ELR (cell line): ENCODE data around the gene PEMT.
"Not testable (repeated sequence)": the region's sequence is repeated elsewhere in the genome, so short reads cannot be mapped to it uniquely, and the experiment has no call there.

Experiments used
- DNase-seq: peaks from one replicate; pipeline ENCODE4 v3.0.0-alpha.2; 2015; ENCODE audit warnings: low read depth

PEMT gene

DNA sequence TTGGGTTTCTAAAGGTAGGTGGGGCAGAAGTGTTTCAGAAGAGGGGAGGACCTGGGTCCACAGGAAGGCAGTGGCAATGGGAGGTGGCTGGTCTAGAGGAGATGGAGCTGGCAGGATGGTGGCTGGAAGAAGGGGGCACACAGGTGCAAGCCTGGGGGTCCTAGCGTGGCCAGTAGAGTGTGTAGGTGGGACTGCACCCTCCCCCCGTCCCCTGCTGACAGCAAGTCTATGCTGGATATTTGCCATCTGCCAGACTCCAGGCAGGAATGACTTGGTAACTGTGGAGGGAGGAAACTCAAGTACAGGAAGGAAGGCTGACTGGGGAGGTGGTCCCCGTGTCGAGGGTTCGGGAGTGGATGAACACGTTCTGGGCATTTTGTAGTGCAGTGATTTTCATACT lies 106.1 kb downstream of the PEMT start:
- DNase-seq, result no peak

DNA sequence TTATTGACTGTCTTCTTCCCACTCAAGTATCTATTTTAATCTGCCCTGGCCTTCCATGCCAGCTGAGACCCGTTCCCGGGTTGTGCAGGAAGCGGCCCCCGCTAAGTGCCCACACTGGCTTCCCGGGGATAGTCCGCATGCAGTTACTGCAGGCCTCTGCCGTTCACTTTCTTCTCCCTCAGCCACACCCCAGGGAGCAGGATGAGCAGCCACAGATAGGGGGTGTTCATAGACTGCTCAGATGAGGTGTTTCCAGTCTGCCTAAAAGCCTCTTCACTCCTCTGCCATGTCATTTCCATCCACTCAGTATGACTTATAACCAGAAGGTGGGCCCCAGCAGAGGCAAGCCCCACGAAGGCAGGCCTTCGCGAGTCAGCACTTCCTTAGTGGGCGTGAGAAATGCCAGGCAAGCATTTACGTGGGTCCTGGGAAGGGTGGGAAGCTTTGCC lies 107.0 kb downstream of the PEMT start:
- peak; percentile 56 for DNase-seq

DNA sequence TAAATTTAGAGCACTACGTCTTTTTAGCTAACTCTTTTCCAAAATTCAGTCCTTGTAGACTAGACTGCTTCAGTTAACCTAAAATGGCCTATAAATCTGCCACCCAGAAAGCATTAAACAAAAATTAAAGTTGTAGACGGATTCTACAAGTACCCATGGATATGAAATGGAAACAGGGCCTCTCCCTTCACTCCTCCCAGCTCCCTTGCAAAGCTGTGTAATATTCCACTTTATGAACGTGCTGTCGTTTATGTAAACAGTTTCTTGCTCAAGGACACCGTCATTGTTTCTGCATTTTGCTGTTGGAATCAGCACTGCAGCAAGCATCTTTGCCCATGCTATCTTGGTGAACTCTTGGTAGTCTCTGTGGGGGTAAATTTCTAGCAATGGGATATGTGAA lies 109.6 kb downstream of the PEMT start:
- DNase-seq, result no peak

- no peak for DNase-seq
Observed at GRCh38 chr17:17480593-17481148, 110.8 kb downstream of the PEMT start.

- DNase-seq, result no peak
Observed at GRCh38 chr17:17479209-17479608, 112.3 kb downstream of the PEMT start.

DNA sequence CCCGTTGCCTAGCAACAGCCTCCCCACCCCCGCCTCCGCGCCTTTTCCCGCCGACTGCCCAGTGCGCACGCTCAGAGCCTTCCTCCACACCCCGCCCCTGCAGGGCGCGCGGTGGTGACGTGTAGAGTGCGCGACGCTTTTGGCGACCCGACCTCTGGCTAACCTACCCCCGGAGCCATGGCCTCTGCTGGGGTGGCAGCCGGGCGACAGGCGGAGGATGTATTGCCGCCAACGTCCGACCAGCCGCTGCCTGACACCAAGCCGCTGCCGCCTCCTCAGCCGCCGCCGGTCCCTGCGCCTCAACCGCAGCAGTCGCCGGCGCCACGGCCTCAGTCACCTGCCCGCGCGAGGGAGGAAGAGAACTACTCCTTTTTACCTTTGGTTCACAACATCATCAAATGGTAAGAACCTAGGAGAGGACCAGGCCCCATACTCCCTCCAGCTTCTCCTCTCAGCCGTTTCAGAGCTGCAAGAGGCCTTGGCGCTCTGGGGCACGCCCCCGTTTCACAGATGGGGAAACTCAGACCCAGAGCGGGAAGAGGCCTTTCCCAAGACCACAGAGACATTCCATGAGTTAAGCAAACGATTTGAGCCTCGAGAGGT lies 114.5 kb downstream of the PEMT start, which contains the start of gene MED9:
Gene MED9, plus strand, starts transcription at position 136 of the 603 bp plus-strand sequence. Its CDS starts 42 bp downstream, at position 178.
- DNase-seq, result peak; percentile 93

DNA sequence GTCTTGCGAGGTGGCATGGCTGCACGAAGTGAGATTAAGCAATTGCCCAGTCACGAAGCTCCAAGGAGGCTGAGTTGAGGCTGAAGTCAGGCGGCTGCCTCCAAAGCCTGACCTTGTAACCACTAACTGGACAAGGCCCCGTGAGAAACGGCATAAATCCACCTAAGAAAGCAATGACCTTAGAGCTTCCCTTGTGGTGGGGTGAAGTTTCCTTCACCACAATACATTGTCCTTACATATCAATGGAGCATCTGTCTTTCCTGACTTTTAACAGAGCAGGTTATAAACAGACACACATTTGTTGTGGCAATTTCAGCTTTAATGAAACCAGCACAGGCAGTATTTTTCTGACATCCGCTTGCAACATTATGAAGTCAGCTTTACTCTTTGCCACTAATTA lies 117.2 kb downstream of the PEMT start:
- no peak for DNase-seq

- no peak for DNase-seq
Observed at GRCh38 chr17:17472333-17472920, 119.1 kb downstream of the PEMT start.

DNA sequence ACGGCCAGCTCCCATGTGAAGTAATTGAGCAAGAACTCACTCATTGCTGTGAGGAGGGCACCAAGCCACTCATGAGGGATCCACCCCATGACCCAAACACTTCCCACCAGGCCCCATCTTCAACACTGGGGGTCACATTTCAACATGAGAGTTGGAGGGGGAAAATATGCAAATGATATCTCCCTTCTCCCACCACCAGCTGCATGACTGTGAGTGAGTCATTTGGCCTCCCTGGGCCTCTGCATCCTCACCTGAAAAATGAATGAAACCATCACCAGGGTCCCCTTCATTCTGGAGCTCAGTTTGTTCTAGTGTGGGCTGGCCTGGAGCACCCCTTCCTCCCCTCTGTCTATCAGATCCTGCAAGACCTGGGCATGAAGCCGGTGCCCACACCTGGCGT lies 121.5 kb downstream of the PEMT start:
- DNase-seq, result no peak

DNA sequence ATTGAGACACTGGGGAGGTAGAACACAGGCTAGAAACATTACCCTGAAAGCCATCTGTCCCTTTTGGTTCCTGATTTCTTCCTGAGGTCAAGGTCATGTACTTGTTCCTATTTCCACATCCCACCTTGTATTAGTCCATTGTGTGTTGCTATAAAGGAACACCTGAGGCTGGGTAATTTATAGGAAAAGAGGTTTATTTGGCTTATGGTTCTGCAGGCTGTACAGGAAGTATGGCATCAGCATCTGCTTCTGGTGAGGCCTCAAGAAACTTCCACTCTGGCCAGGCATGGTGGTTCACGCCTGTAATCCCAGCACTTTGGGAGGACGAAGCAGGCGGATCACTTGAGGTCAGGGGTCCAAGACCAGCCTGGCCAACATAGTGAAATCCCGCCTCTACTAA lies 122.2 kb downstream of the PEMT start:
- no peak for DNase-seq

DNA sequence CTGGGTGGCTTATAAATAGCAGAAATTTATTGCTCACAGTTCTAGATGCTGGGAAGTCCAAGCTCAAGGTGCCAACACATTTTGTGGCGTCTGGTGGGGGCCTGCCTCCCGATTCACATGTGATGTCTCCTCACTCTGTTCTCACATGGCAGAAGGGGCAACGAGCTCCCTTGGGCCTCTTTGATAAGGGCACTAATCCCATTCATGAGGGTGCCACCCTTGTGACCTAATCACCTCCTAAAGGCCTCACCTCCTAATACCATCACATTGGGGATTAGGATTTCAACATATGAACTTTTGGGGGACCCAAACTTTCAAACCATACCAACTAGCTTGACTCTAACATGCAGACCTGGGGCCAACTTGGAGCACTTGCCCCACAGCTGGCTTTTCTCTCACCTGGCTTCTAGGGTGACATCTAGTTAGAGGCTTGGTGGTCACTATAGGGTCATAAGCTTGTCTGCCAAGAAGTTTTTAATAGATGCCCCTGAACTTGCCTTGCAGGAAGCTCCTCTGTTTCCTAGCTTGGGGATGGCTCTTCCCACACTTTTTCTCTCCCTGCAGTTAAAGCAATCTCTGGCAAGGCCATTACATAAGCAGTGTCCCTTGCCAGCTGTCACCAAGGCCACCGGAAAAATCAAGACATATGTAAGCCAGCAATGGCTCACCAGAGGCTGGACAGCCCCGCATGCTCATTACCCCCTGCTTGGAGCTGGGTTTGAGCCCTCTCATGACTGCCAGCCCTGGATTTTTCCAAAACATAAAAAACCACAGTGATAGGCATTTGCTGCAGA lies 123.1 kb downstream of the PEMT start:
- no peak for DNase-seq

- DNase-seq, result peak; percentile 42
Observed at GRCh38 chr17:17467720-17468119, 123.8 kb downstream of the PEMT start.

- DNase-seq, result no peak
Observed at GRCh38 chr17:17467016-17467415, 124.5 kb downstream of the PEMT start.

GRCh38 chr17:17466511-17466910 lies 125.0 kb downstream of the PEMT start:
- no peak for DNase-seq

- DNase-seq, result not testable (repeated sequence)
Observed at GRCh38 chr17:17465878-17466277, 125.6 kb downstream of the PEMT start.

- no peak for DNase-seq
Observed at GRCh38 chr17:17463821-17464220, 127.7 kb downstream of the PEMT start.

DNA sequence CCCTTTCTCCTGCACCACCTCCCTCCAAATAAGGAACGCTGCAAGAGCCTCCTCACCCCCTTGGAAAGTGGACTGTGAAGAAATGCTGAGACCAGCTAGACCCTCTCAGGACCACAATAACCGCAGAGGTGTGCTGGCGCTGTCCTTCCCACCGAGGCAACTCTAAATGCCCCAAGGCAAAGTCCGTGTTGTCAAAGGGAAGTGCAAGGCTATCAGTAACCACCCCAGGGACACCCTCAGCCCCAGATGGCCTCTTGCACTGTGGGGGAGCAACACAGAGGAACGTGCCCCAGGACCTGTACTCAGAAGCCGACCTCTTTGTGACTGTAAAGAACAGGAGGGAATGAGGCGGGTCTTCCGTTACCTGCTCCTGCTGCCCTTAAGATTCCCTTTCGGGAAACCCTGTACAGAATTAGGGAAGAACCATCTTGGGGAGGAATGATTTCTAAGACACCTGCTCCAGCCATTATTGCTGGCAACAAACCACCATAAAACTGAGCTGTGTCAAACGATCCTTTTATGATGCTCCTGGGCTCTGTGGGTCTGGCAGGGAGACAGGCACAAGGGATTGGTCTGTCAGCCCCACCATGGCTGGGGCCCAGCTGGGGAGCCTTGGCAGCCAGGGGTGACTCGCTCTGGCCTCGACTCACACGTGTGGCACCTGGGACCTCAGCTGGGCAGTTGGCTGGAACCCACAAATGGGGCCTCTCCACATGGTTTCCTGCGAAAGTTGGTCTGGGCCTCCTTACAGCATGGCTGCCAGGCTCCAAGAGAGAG lies 129.3 kb downstream of the PEMT start:
- no peak for DNase-seq

- no peak for DNase-seq
Observed at GRCh38 chr17:17460038-17460437, 131.5 kb downstream of the PEMT start.

DNA sequence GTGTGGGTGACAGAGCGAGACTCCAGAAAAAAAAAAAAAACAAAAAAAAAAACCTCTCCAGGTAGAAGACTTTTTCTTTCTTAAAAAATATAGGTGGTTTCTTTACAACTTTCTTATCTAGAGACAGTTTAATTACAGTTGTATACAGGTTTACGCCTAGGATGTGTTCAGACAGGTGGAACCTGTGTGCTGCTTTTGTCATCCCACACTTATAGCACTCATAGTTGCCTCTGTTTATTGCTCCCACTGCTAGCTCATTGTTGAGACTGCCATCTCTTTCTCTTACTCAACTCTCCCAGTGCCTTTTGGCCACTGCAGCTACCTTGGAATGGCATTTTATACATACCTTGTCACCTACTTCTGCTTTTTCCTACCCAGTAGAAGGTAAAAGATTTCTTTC lies 133.8 kb downstream of the PEMT start:
- no peak for DNase-seq

- no peak for DNase-seq
Observed at GRCh38 chr17:17456251-17456650, 135.3 kb downstream of the PEMT start.
